ENCODE measurements around the gene PEMT. TPM values are rescaled to one million over a fixed set of nuclear protein-coding genes. Genes with fewer than 3 reads are reported as not detected.

Gene PEMT
- total RNA-seq, 3 donors from 2014 or later (not counting 1 experiment from before 2014, with no cell fraction given) = 10.3 to 13.6 (median 12.6) TPM

DNA sequence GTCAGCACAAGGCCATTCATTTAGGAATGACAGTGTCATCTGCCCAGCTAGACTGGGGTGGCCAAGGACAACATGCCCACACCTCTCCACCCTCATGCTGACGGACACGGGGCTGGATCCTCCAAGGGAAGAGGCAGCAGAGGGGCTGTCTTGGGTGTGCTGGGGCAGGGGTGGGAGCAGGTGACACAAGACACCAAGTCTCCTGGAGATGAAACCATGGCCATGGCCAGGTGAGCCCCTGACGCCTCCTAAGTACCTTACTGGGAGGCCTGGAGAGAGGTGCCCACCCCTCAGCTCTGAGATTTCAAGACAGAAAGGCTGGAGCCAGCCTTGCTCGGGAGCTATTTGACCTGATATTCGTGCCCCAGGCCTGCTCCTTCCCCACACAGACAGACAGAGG, 86.4 kb downstream of the PEMT start:
- intact Hi-C loops (cut with micrococcal nuclease) = no loop called here

DNA sequence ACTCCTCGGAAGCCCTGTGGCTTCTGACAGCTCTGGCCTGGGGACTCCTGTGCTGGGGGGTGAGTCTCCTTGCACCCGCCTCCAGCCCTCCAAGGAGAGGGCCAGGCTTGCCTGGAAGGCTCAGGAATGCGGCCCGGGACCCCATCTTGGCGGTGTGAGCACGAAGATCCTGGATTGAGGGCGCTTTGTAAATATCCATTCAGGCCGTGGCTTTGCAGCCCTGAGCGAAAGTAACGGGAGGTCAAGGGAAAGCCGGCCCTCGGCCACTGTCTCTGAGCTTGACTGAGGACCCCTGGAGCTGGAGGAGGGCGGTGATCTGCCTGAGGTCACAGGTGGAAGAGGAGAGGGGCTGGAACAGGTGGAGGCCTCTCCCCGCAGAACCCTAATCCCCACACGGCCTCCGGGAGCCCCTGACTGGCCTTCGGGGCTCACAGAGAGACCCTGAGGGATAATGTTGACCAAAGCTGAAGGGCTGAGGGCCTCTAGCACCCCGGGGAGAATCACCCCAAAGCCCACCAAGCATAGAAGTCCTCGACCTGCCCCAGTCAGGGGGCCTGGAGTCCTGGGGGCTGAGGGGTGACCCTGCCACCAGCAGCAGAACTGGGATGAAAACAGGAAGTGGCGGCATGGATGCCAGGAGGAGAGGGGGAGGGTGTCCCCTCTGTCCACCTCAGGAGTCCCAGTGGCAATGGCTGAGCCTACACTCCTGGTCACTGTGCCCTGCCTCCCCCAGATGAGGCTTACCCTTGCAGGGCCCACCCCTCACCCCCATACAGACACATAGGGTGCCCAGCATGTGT, 87.0 kb downstream of the PEMT start:
- no peak overlapping the region for H3K27ac Mint-ChIP-seq
- H3K4me3 Mint-ChIP-seq = no peak overlapping the region
- Histone ChIP-seq H3K4me3 (ENCODE audit: low read length) (no peak overlapping the region), H3K4me1 (ENCODE audit: control insufficient read depth, insufficient read depth, low read length) (no peaks in the 10 kb centered on the region), H3K9me3 (ENCODE audit: control insufficient read depth, insufficient read depth, low read length) (no peaks in the 10 kb centered on the region), H3K27ac (ENCODE audit: low read length) (no peak overlapping the region), H3K36me3 (ENCODE audit: control insufficient read depth, insufficient read depth, low read length) (no peaks in the 10 kb centered on the region), H3K27me3 (ENCODE audit: control insufficient read depth, insufficient read depth, low read length) (no peaks in the 10 kb centered on the region)
- TF ChIP-seq, protein P1, sequence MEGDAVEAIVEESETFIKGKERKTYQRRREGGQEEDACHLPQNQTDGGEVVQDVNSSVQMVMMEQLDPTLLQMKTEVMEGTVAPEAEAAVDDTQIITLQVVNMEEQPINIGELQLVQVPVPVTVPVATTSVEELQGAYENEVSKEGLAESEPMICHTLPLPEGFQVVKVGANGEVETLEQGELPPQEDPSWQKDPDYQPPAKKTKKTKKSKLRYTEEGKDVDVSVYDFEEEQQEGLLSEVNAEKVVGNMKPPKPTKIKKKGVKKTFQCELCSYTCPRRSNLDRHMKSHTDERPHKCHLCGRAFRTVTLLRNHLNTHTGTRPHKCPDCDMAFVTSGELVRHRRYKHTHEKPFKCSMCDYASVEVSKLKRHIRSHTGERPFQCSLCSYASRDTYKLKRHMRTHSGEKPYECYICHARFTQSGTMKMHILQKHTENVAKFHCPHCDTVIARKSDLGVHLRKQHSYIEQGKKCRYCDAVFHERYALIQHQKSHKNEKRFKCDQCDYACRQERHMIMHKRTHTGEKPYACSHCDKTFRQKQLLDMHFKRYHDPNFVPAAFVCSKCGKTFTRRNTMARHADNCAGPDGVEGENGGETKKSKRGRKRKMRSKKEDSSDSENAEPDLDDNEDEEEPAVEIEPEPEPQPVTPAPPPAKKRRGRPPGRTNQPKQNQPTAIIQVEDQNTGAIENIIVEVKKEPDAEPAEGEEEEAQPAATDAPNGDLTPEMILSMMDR (IDR thresholded peaks at IDR 0.05) = no peak
- H3K36me3 Mint-ChIP-seq = no peaks in the 10 kb centered on the region
- H3K9me3 Mint-ChIP-seq = no peaks in the 10 kb centered on the region
- DNase-seq = no peak
- peaks cover 0 to 5% of the 10 kb centered on the region in 2 donors for H3K27me3 Mint-ChIP-seq (ENCODE audit: low read depth in 2 of 2)
- no peak for ATAC-seq
- H3K4me1 Mint-ChIP-seq = no peaks in the 10 kb centered on the region
- 88% methylated on average over 20 of the region's 20 CpGs for WGBS (ENCODE audit: insufficient coverage)
- intact Hi-C loops (cut with micrococcal nuclease) = no loop called here

More for the DNA sequence above, 86.4 kb downstream of the PEMT start:
- no peaks in the 10 kb centered on the region for H3K36me3 ChIP-seq (ENCODE audit: control insufficient read depth, insufficient read depth, low read length)
- TF ChIP-seq, protein P1 (IDR thresholded peaks at IDR 0.05) = no peak
- H3K4me3 ChIP-seq (ENCODE audit: low read length) = no peak overlapping the region
- 93% methylated on average over 3 of the region's 5 CpGs for whole genome bisulfite sequencing (ENCODE audit: insufficient coverage)
- peaks cover 0 to 4% of the 10 kb centered on the region in 2 donors for H3K4me1 Mint-ChIP-seq
- H3K9me3 ChIP-seq (ENCODE audit: control insufficient read depth, insufficient read depth, low read length) = no peaks in the 10 kb centered on the region
- no peaks in the 10 kb centered on the region for H3K9me3 Mint-ChIP-seq
- no peaks in the 10 kb centered on the region for H3K4me1 ChIP-seq (ENCODE audit: control insufficient read depth, insufficient read depth, low read length)
- no peak overlapping the region for H3K27ac Mint-ChIP-seq
- ATAC-seq (no peak), DNase-seq (no peak)
- H3K36me3 Mint-ChIP-seq = no peaks in the 10 kb centered on the region
- H3K27ac ChIP-seq (ENCODE audit: low read length) = no peak overlapping the region
- no peaks in the 10 kb centered on the region for H3K27me3 ChIP-seq (ENCODE audit: control insufficient read depth, insufficient read depth, low read length)
- H3K4me3 Mint-ChIP-seq = no peak overlapping the region
- H3K27me3 Mint-ChIP-seq (ENCODE audit: low read depth in 2 of 2) = peaks cover 0 to 5% of the 10 kb centered on the region in 2 donors

DNA sequence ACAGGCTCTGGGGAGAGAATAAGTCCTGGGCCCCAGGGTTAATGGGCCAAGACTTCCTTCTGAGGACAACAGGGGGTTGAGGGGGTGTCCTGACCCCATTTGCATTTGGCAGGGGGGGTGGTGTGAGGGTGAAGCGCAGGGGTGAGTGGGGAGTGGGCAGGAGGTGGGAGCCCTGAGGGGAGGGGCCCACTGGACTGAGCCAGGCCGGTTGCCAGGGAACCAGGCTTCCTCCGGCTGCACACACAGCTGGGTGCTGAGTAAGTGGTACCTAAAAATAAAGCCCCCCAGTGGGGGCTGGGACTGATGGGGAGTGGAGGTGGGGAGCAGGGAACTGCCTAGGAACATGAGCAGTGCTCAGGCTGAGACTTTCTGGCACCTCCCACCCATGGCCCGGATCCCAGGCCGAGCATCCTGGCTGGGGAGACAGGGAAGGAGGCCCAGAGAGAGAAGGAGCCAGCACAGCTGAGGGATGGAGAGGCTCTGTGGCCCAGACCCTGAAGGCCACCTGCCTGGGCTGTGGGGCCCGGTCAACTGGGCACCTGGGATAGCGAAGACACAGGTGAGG, 87.9 kb downstream of the PEMT start:
- no peak overlapping the region for H3K27ac ChIP-seq (ENCODE audit: low read length)
- H3K9me3 ChIP-seq (ENCODE audit: control insufficient read depth, insufficient read depth, low read length) = no peaks in the 10 kb centered on the region
- Mint-ChIP-seq H3K27ac (no peak overlapping the region), H3K9me3 (no peaks in the 10 kb centered on the region), H3K36me3 (no peaks in the 10 kb centered on the region), H3K27me3 (ENCODE audit: low read depth in 2 of 2) (peaks cover 0 to 5% of the 10 kb centered on the region in 2 donors), H3K4me1 (no peaks in the 10 kb centered on the region), H3K4me3 (no peak overlapping the region)
- 79% methylated on average over 7 of the region's 7 CpGs for WGBS (ENCODE audit: insufficient coverage)
- no peak overlapping the region for H3K4me3 ChIP-seq (ENCODE audit: low read length)
- ATAC-seq (no peak), DNase-seq (no peak)
- H3K27me3 ChIP-seq (ENCODE audit: control insufficient read depth, insufficient read depth, low read length) = no peaks in the 10 kb centered on the region
- H3K36me3 ChIP-seq (ENCODE audit: control insufficient read depth, insufficient read depth, low read length) = no peaks in the 10 kb centered on the region
- intact Hi-C loops (cut with micrococcal nuclease) = no loop called here
- H3K4me1 ChIP-seq (ENCODE audit: control insufficient read depth, insufficient read depth, low read length) = no peaks in the 10 kb centered on the region
- TF ChIP-seq, protein P1 (IDR thresholded peaks at IDR 0.05) = no peak

Data from natural killer cell (primary cell).